ENCODE data around the gene OAS1.
A peak's percentile ranks its signal among the peaks of the same experiment; 100 is the strongest.

The OAS1 gene

GRCh38 chr12:112961074-112961473, 54.3 kb downstream of the OAS1 start:
- Histone ChIP-seq H3K79me2 (ENCODE audit: control insufficient read depth, low read length) (no peaks in the 10 kb centered on the region), H3K27me3 (ENCODE audit: control insufficient read depth, low read length) (no peaks in the 10 kb centered on the region), H3K4me1 (ENCODE audit: control insufficient read depth, low read length) (peaks cover 8% of the 10 kb centered on the region), H3K27ac (ENCODE audit: low read depth, low read length) (no peak overlapping the region), H4K20me1 (ENCODE audit: control insufficient read depth, insufficient read depth, low read depth, low read length) (no peaks in the 10 kb centered on the region), H3K9me2 (replicated peaks; ENCODE audit: control insufficient read depth, low read length) (no peaks in the 10 kb centered on the region), H3K4me2 (ENCODE audit: low read length) (peak overlapping the region; percentile 30; the same call in 1 of the 2 replicates), H3K9me3 (ENCODE audit: control insufficient read depth, insufficient read depth, low read length) (peaks cover 6% of the 10 kb centered on the region; the same call in 1 of the 2 replicates), H3K36me3 (ENCODE audit: control insufficient read depth, low read length) (no peaks in the 10 kb centered on the region; the same call in 1 of the 2 replicates), H3K4me3 (ENCODE audit: low read length) (no peak overlapping the region), H3F3A (ENCODE audit: control insufficient read depth, insufficient read depth) (no peaks in the 10 kb centered on the region)
- TF ChIP-seq CTCF (IDR thresholded peaks at IDR 0.05; ENCODE audit: low read depth, low read length, poor library complexity, severe bottlenecking) = no peak

GRCh38 chr12:112961536-112961935, 54.8 kb downstream of the OAS1 start:
- H3K4me2 ChIP-seq (ENCODE audit: low read length) = peak overlapping the region; percentile 30; the same call in 1 of the 2 replicates
- TF ChIP-seq CTCF (IDR thresholded peaks at IDR 0.05; ENCODE audit: low read depth, low read length, poor library complexity, severe bottlenecking) (no peak), EZH2phosphoT487 (IDR thresholded peaks at IDR 0.05; ENCODE audit: borderline replicate concordance, low read length) (no peak)
- no peaks in the 10 kb centered on the region for H4K20me1 ChIP-seq (ENCODE audit: control insufficient read depth, insufficient read depth, low read depth, low read length)
- H3K79me2 ChIP-seq (ENCODE audit: control insufficient read depth, low read length) = no peaks in the 10 kb centered on the region
- peaks cover 8% of the 10 kb centered on the region for H3K4me1 ChIP-seq (ENCODE audit: control insufficient read depth, low read length)
- H3K36me3 ChIP-seq (ENCODE audit: control insufficient read depth, low read length) = no peaks in the 10 kb centered on the region; the same call in 1 of the 2 replicates
- peaks cover 6% of the 10 kb centered on the region; the same call in 1 of the 2 replicates for H3K9me3 ChIP-seq (ENCODE audit: control insufficient read depth, insufficient read depth, low read length)
- no peak overlapping the region for H3K27ac ChIP-seq (ENCODE audit: low read depth, low read length)
- H3K27me3 ChIP-seq (ENCODE audit: control insufficient read depth, low read length) = no peaks in the 10 kb centered on the region
- H3K4me3 ChIP-seq (ENCODE audit: low read length) = no peak overlapping the region
- H3F3A ChIP-seq (ENCODE audit: control insufficient read depth, insufficient read depth) = no peaks in the 10 kb centered on the region
- no peaks in the 10 kb centered on the region for H3K9me2 ChIP-seq (replicated peaks; ENCODE audit: control insufficient read depth, low read length)

GRCh38 chr12:112962561-112962960, 55.8 kb downstream of the OAS1 start:
- no peak overlapping the region for H3K4me3 ChIP-seq (ENCODE audit: low read length)
- no peak overlapping the region for H3K4me2 ChIP-seq (ENCODE audit: low read length)
- no peaks in the 10 kb centered on the region for H3F3A ChIP-seq (ENCODE audit: control insufficient read depth, insufficient read depth)
- no peak overlapping the region for H3K27ac ChIP-seq (ENCODE audit: low read depth, low read length)
- H3K79me2 ChIP-seq (ENCODE audit: control insufficient read depth, low read length) = no peaks in the 10 kb centered on the region
- peaks cover 6% of the 10 kb centered on the region; the same call in 1 of the 2 replicates for H3K9me3 ChIP-seq (ENCODE audit: control insufficient read depth, insufficient read depth, low read length)
- H3K4me1 ChIP-seq (ENCODE audit: control insufficient read depth, low read length) = peaks cover 8% of the 10 kb centered on the region
- no peaks in the 10 kb centered on the region for H3K27me3 ChIP-seq (ENCODE audit: control insufficient read depth, low read length)
- H4K20me1 ChIP-seq (ENCODE audit: control insufficient read depth, insufficient read depth, low read depth, low read length) = no peaks in the 10 kb centered on the region
- no peaks in the 10 kb centered on the region for H3K9me2 ChIP-seq (replicated peaks; ENCODE audit: control insufficient read depth, low read length)
- TF ChIP-seq EZH2phosphoT487 (IDR thresholded peaks at IDR 0.05; ENCODE audit: borderline replicate concordance, low read length) (no peak), CTCF (IDR thresholded peaks at IDR 0.05; ENCODE audit: low read depth, low read length, poor library complexity, severe bottlenecking) (no peak)
- H3K36me3 ChIP-seq (ENCODE audit: control insufficient read depth, low read length) = no peaks in the 10 kb centered on the region; the same call in 1 of the 2 replicates

Data from DOHH2 (cell line).